ENCODE results near the gene OR8D4. TPM values are rescaled to one million over a fixed set of nuclear protein-coding genes. Genes with fewer than 3 reads are reported as not detected.

The OR8D4 gene
- total and polyA plus RNA-seq, 4 experiments from 2014 or later, result not detected

DNA sequence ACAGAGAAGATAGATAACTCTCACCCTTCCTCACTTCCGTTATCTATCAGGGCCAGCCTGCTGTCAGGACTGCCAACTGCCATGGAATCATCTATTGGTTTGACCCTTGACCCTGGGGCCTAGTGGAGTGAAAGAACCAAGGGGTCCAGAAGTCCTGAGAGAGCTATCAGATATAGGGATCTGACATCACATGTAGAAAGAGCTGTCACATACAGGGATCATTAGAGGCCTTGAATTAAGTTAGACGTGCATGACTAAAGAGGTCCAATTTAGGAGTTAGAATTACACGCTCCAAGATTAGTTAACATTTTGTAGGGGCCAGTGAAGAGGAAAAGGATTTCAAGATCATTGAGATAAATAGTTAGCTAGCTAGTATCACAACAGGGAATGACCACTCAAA is 16.4 kb upstream of the OR8D4 start, which contains the start of gene TMEM225:
TMEM225 (minus strand) TSS at position 101 of the 400 bp plus-strand sequence. CDS start 245 bp downstream, outside the sequence.
- Histone ChIP-seq H3K4me3 (ENCODE audit: low read length in 2 of 2) (no peak within 1 kb of the TSS), H3K36me3 (ENCODE audit: insufficient read depth, low read length) (no peaks in the 10 kb centered on the region), H3K27me3 (ENCODE audit: insufficient read depth, low read length) (no peaks in the 10 kb centered on the region), H3K27ac (ENCODE audit: low read depth, low read length) (no peak within 1 kb of the TSS), H3K9me3 (ENCODE audit: control insufficient read depth in 1 of 2, low read length in 2 of 2) (no peaks in the 10 kb centered on the region), H3K4me1 (ENCODE audit: insufficient read depth, low read length) (no peaks in the 10 kb centered on the region)
- ChIA-PET POLR2A (ENCODE audit: partially characterized antibody) (no interaction called here), CTCF (ENCODE audit: partially characterized antibody) (no interaction called here)
- Mint-ChIP-seq H3K36me3 (no peaks in the 10 kb centered on the region), H3K27ac (no peak within 1 kb of the TSS), H3K4me1 (no peaks in the 10 kb centered on the region), H3K4me3 (no peak within 1 kb of the TSS), H3K27me3 (no peaks in the 10 kb centered on the region), H3K9me3 (peaks cover 0 to 3% (median 0%) of the 10 kb centered on the region in 8 donors)
- intact Hi-C loops (cut with micrococcal nuclease), result no loop called here
- no peak for DNase-seq

DNA sequence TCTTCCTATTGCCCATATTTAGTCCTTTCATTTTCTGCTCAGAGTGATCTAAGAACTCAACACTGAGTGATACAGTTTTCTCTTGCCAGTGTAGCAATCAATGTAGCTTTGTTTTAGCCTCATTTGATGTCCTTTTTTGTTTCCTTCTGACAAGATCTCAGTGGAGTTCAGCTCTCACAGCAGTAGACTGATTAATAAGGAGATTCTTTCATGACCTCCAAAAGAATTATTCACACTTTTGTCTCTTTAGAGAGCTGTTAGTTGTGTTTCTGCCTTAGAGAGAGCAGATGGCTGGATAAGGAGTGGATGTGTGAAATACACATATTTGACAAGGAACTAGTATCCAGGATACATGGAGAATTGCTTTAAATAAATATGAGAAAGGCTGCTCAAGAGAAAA is 9.9 kb upstream of the OR8D4 start:
- Histone ChIP-seq H3K27ac (ENCODE audit: low read depth, low read length) (no peak overlapping the region), H3K9me3 (ENCODE audit: control insufficient read depth in 1 of 2, low read length in 2 of 2) (no peaks in the 10 kb centered on the region), H3K36me3 (ENCODE audit: insufficient read depth, low read length) (no peaks in the 10 kb centered on the region), H3K4me1 (ENCODE audit: insufficient read depth, low read length) (no peaks in the 10 kb centered on the region), H3K4me3 (ENCODE audit: low read length in 2 of 2) (no peak overlapping the region), H3K27me3 (ENCODE audit: insufficient read depth, low read length) (no peaks in the 10 kb centered on the region)
- Mint-ChIP-seq H3K9me3 (peaks cover 0 to 3% (median 0%) of the 10 kb centered on the region in 8 donors), H3K36me3 (no peaks in the 10 kb centered on the region), H3K27ac (no peak overlapping the region), H3K4me3 (no peak overlapping the region), H3K27me3 (peaks cover 0 to 1% of the 10 kb centered on the region in 2 donors), H3K4me1 (no peaks in the 10 kb centered on the region)
- CTCF ChIA-PET (ENCODE audit: partially characterized antibody), result no interaction called here
- POLR2A ChIA-PET (ENCODE audit: partially characterized antibody), result no interaction called here
- intact Hi-C loops (cut with micrococcal nuclease), result no loop called here
- no peak for DNase-seq

DNA sequence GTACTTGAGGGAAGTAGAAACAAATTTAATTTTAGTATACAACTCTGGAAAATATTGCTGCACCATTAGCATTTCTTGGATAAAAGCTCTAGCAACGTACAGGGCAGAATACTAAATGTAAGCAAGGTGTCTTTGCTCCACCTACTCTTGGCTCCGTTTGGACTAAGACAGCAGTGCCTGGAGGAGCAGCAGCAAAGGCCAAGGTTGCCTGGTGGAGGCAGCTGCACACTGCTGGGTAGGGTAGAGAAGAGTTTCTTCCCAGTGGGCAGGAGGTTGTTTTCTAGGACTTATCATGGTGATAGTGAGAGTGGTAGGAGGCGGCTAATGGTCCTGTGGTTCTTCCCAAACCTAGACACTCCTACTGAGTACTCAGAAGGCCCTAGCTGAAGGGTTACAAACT is 2.2 kb upstream of the OR8D4 start:
- POLR2A ChIA-PET (ENCODE audit: partially characterized antibody), result no interaction called here
- intact Hi-C loops (cut with micrococcal nuclease), result no loop called here
- H3K36me3 Mint-ChIP-seq, result no peaks in the 10 kb centered on the region
- H3K4me3 ChIP-seq (ENCODE audit: low read length in 2 of 2), result no peak overlapping the region
- H3K4me1 Mint-ChIP-seq, result no peaks in the 10 kb centered on the region
- no peak for DNase-seq
- CTCF ChIA-PET (ENCODE audit: partially characterized antibody), result no interaction called here
- H3K36me3 ChIP-seq (ENCODE audit: insufficient read depth, low read length), result no peaks in the 10 kb centered on the region
- H3K9me3 ChIP-seq (ENCODE audit: control insufficient read depth in 1 of 2, low read length in 2 of 2), result no peaks in the 10 kb centered on the region
- peaks cover 0 to 3% (median 0%) of the 10 kb centered on the region in 8 donors for H3K9me3 Mint-ChIP-seq
- no peak overlapping the region for H3K4me3 Mint-ChIP-seq
- no peak overlapping the region for H3K27ac Mint-ChIP-seq
- no peak overlapping the region for H3K27ac ChIP-seq (ENCODE audit: low read depth, low read length)
- H3K27me3 ChIP-seq (ENCODE audit: insufficient read depth, low read length), result no peaks in the 10 kb centered on the region
- no peaks in the 10 kb centered on the region for H3K4me1 ChIP-seq (ENCODE audit: insufficient read depth, low read length)
- H3K27me3 Mint-ChIP-seq, result no peaks in the 10 kb centered on the region

DNA sequence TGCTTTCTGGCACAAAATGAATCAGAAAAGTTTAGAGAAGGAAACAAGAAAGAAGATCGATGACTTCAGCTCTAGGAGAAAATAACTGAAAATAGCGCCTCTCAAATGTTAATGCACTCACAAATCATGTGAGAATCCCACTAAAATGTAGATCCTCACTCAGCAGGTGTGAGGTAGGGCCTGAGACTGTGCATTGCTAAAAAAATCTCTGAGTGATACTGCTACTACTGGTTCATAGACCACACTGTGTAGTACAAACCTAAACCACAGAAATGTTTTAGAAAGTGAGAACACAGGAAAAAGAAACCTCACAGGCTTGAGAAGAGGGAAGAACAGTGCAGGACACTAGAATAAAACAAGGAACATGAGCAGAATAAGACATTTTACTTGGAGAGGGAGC is 2.0 kb downstream of the OR8D4 start:
- ChIA-PET CTCF (ENCODE audit: partially characterized antibody) (no interaction called here), POLR2A (ENCODE audit: partially characterized antibody) (no interaction called here)
- no peaks in the 10 kb centered on the region for H3K36me3 ChIP-seq (ENCODE audit: insufficient read depth, low read length)

DNA sequence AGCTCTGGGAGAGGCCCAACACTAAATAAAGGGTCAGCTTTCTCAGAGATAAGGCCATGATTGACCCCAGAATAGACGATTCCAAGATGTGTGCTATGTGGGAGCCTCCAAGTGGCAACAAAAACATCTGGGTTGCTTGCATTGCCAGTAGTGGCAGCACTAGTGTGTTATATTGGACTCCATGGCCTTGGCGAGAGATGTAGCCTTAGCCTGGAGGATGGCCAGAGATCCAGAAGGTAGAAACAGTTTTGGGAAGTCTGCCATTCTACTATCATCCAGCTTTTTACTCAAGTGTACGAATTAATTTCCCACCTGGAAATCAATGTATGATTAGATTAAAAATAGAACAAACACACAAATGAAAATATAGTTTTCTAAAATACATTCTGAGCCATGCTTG is 3.0 kb downstream of the OR8D4 start:
- Histone ChIP-seq H3K27ac (ENCODE audit: low read depth, low read length) (no peak overlapping the region), H3K4me3 (ENCODE audit: low read length in 2 of 2) (no peak overlapping the region), H3K27me3 (ENCODE audit: insufficient read depth, low read length) (no peaks in the 10 kb centered on the region), H3K9me3 (ENCODE audit: control insufficient read depth in 1 of 2, low read length in 2 of 2) (no peaks in the 10 kb centered on the region), H3K36me3 (ENCODE audit: insufficient read depth, low read length) (no peaks in the 10 kb centered on the region), H3K4me1 (ENCODE audit: insufficient read depth, low read length) (no peaks in the 10 kb centered on the region)
- POLR2A ChIA-PET (ENCODE audit: partially characterized antibody), result no interaction called here
- intact Hi-C loops (cut with micrococcal nuclease), result no loop called here
- Mint-ChIP-seq H3K27me3 (peaks cover 1 to 2% of the 10 kb centered on the region in 2 donors), H3K36me3 (no peaks in the 10 kb centered on the region), H3K27ac (no peak overlapping the region), H3K4me3 (no peak overlapping the region), H3K4me1 (no peaks in the 10 kb centered on the region), H3K9me3 (peaks cover 0 to 2% (median 0%) of the 10 kb centered on the region in 8 donors)
- no peak for DNase-seq
- CTCF ChIA-PET (ENCODE audit: partially characterized antibody), result no interaction called here

More for the DNA sequence above, 2.0 kb downstream of the OR8D4 start:
- Mint-ChIP-seq H3K27ac (no peak overlapping the region), H3K27me3 (peaks cover 0 to 2% of the 10 kb centered on the region in 2 donors), H3K4me1 (no peaks in the 10 kb centered on the region), H3K4me3 (no peak overlapping the region), H3K9me3 (peaks cover 0 to 2% (median 0%) of the 10 kb centered on the region in 8 donors), H3K36me3 (no peaks in the 10 kb centered on the region)
- no peak for DNase-seq
- Histone ChIP-seq H3K4me1 (ENCODE audit: insufficient read depth, low read length) (no peaks in the 10 kb centered on the region), H3K9me3 (ENCODE audit: control insufficient read depth in 1 of 2, low read length in 2 of 2) (no peaks in the 10 kb centered on the region), H3K27me3 (ENCODE audit: insufficient read depth, low read length) (no peaks in the 10 kb centered on the region), H3K27ac (ENCODE audit: low read depth, low read length) (no peak overlapping the region), H3K4me3 (ENCODE audit: low read length in 2 of 2) (no peak overlapping the region)
- intact Hi-C loops (cut with micrococcal nuclease), result no loop called here

DNA sequence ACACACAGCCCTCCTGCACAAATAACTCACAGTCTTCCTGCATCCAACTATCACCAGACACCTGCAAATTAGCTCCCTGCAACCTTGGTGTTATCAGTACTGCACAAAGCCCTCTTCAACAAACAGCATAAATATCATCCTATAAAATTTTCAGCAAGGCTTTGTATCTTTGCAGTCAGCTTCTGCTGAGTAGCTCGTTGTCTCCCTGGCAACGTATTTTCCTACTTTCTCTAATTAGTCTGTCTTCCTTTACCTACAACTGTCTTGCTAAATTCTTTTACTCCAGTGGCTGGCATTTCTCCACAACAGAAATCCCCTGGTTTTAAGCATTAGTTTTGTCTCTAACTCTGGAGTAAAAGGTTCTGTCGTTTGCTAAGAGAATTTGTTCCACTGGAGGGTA is 3.9 kb downstream of the OR8D4 start:
- peaks cover 0 to 4% (median 0%) of the 10 kb centered on the region in 8 donors for H3K9me3 Mint-ChIP-seq
- H3K27me3 ChIP-seq (ENCODE audit: insufficient read depth, low read length), result no peaks in the 10 kb centered on the region
- intact Hi-C loops (cut with micrococcal nuclease), result no loop called here
- ChIA-PET CTCF (ENCODE audit: partially characterized antibody) (no interaction called here), POLR2A (ENCODE audit: partially characterized antibody) (no interaction called here)
- no peaks in the 10 kb centered on the region for H3K4me1 Mint-ChIP-seq
- no peak overlapping the region for H3K4me3 ChIP-seq (ENCODE audit: low read length in 2 of 2)
- H3K4me1 ChIP-seq (ENCODE audit: insufficient read depth, low read length), result no peaks in the 10 kb centered on the region
- no peaks in the 10 kb centered on the region for H3K36me3 Mint-ChIP-seq
- no peaks in the 10 kb centered on the region for H3K9me3 ChIP-seq (ENCODE audit: control insufficient read depth in 1 of 2, low read length in 2 of 2)
- H3K27ac ChIP-seq (ENCODE audit: low read depth, low read length), result no peak overlapping the region
- peaks cover 1 to 2% of the 10 kb centered on the region in 2 donors for H3K27me3 Mint-ChIP-seq
- no peak for DNase-seq
- H3K4me3 Mint-ChIP-seq, result no peak overlapping the region
- no peaks in the 10 kb centered on the region for H3K36me3 ChIP-seq (ENCODE audit: insufficient read depth, low read length)
- no peak overlapping the region for H3K27ac Mint-ChIP-seq

DNA sequence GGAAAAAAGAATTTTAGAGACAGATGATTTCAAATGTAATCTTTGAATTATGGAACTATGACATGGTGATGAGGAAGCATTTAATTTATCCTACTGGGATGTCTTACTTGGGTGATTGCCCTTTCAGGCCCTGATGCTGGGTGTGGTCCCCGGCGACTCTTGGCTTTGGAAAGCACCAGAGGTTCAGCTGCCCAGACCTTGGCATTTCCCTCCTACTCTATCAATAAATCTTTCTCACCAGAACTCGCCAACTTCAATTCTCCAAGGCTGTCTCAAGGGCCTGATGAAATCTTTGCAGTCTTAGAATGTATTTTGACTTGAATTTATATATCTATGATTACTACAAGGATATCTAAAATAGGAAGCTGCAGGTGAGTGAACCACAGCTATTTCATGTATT is 19.0 kb downstream of the OR8D4 start:
- Mint-ChIP-seq H3K36me3 (no peaks in the 10 kb centered on the region), H3K9me3 (peaks cover 0 to 4% (median 0%) of the 10 kb centered on the region in 8 donors), H3K4me3 (no peak overlapping the region), H3K27me3 (no peaks in the 10 kb centered on the region), H3K27ac (no peak overlapping the region), H3K4me1 (no peaks in the 10 kb centered on the region)
- ChIA-PET POLR2A (ENCODE audit: partially characterized antibody) (no interaction called here), CTCF (ENCODE audit: partially characterized antibody) (no interaction called here)
- intact Hi-C loops (cut with micrococcal nuclease), result no loop called here
- no peaks in the 10 kb centered on the region for H3K4me1 ChIP-seq (ENCODE audit: insufficient read depth, low read length)
- no peaks in the 10 kb centered on the region for H3K36me3 ChIP-seq (ENCODE audit: insufficient read depth, low read length)
- H3K4me3 ChIP-seq (ENCODE audit: low read length in 2 of 2), result no peak overlapping the region
- no peak overlapping the region for H3K27ac ChIP-seq (ENCODE audit: low read depth, low read length)
- no peak for DNase-seq
- no peaks in the 10 kb centered on the region for H3K27me3 ChIP-seq (ENCODE audit: insufficient read depth, low read length)
- no peaks in the 10 kb centered on the region for H3K9me3 ChIP-seq (ENCODE audit: control insufficient read depth in 1 of 2, low read length in 2 of 2)

DNA sequence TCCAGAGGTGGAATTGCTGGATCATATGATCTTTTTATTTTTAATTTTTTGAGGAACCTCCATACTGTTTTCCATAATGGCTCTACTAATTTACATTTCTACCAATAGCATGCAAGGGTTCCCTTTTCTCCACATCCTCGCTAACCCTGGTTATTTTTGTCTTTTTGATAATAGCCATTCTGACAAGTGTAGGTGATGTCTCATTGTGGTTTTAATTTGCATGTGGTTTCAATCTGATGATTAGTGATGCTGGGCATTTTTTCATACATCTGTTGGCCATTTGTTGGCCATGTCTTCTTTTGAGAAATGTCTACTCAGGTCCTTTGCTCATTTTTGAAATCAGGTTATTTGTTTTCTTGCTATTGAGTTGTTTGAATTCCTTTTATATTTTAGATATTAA is 22.1 kb downstream of the OR8D4 start:
- no peak for DNase-seq
- Mint-ChIP-seq H3K27ac (no peak overlapping the region), H3K9me3 (no peaks in the 10 kb centered on the region), H3K27me3 (peaks cover 0 to 1% of the 10 kb centered on the region in 2 donors), H3K4me1 (no peaks in the 10 kb centered on the region), H3K36me3 (no peaks in the 10 kb centered on the region), H3K4me3 (no peak overlapping the region)
- intact Hi-C loops (cut with micrococcal nuclease), result no loop called here
- ChIA-PET CTCF (ENCODE audit: partially characterized antibody) (no interaction called here), POLR2A (ENCODE audit: partially characterized antibody) (no interaction called here)
- Histone ChIP-seq H3K27ac (ENCODE audit: low read depth, low read length) (no peak overlapping the region), H3K4me1 (ENCODE audit: insufficient read depth, low read length) (no peaks in the 10 kb centered on the region), H3K4me3 (ENCODE audit: low read length in 2 of 2) (no peak overlapping the region), H3K9me3 (ENCODE audit: control insufficient read depth in 1 of 2, low read length in 2 of 2) (no peaks in the 10 kb centered on the region), H3K27me3 (ENCODE audit: insufficient read depth, low read length) (no peaks in the 10 kb centered on the region), H3K36me3 (ENCODE audit: insufficient read depth, low read length) (no peaks in the 10 kb centered on the region)

All from CD4-positive, alpha-beta memory T cell (primary cell).